GM23338 (cell line): ENCODE measurements around the gene COLEC12. TPM values are rescaled to one million over a fixed set of nuclear protein-coding genes. Genes with fewer than 3 reads are reported as not detected.

Experiments
- ATAC-seq: fragments of 200-7000 bp; cut with Tn5 transposase; 3 replicates; pipeline ENCODE4 v1.9.1; 2020
- DNase-seq: peaks from one replicate; pipeline ENCODE4 v3.0.0-alpha.2; 2015; ENCODE audit warnings: low spot score
- H2AFZ ChIP-seq: fragments of 200-600 bp; sonication (generic); 2 replicates; pipeline ENCODE4 v1.8.0; 2016; ENCODE audit warnings: antibody characterized with exemption, mild to moderate bottlenecking, moderate library complexity
- H3F3A ChIP-seq: fragments of 200-600 bp; sonication (generic); replicated peaks from 2 replicates; pipeline ENCODE4 v1.8.0; 2017; ENCODE audit warnings: antibody characterized with exemption, mixed run types, low read depth
- H3K27ac ChIP-seq: fragments of 200-600 bp; sonication (generic); 2 replicates; pipeline ENCODE4 v1.6.1; 2016; ENCODE audit warnings: low read depth
- H3K27me3 ChIP-seq: fragments of 200-600 bp; sonication (generic); 2 replicates; pipeline ENCODE4 v1.8.0; 2016; ENCODE audit warnings: mild to moderate bottlenecking, mixed run types, moderate library complexity; ENCODE audit not compliant: insufficient read depth
- H3K36me3 ChIP-seq: fragments of 200-600 bp; sonication (generic); 2 replicates; pipeline ENCODE4 v1.8.0; 2016; ENCODE audit warnings: mild to moderate bottlenecking; ENCODE audit not compliant: insufficient read depth
- H3K4me1 ChIP-seq: fragments of 200-600 bp; sonication (generic); 2 replicates; pipeline ENCODE4 v1.8.0; 2016; ENCODE audit warnings: mild to moderate bottlenecking, moderate library complexity; ENCODE audit not compliant: insufficient read depth
- H3K4me2 ChIP-seq: fragments of 200-600 bp; sonication (generic); 2 replicates; pipeline ENCODE4 v1.7.1; 2017; ENCODE audit warnings: mixed run types
- H3K4me3 ChIP-seq: fragments of 200-600 bp; sonication (generic); 2 replicates; pipeline ENCODE4 v1.6.1; 2016; ENCODE audit warnings: mixed run types
- H3K79me2 ChIP-seq: fragments of 200-600 bp; sonication (generic); replicated peaks from 2 replicates; pipeline ENCODE4 v1.8.0; 2017; ENCODE audit warnings: mild to moderate bottlenecking; ENCODE audit not compliant: insufficient read depth
- H3K9me2 ChIP-seq: fragments of 200-600 bp; sonication (generic); 2 replicates; pipeline ENCODE4 v1.8.0; 2017; ENCODE audit not compliant: insufficient read depth
- H4K20me1 ChIP-seq: fragments of 200-600 bp; sonication (generic); replicated peaks from 2 replicates; pipeline ENCODE4 v1.8.0; 2017; ENCODE audit warnings: mild to moderate bottlenecking; ENCODE audit not compliant: insufficient read depth
- H3K27ac Mint-ChIP-seq: 2 replicates; pipeline ENCODE4 v1.8.0; 2020; ENCODE audit warnings: inconsistent platforms, mild to moderate bottlenecking, moderate library complexity, mixed read lengths
- H3K27me3 Mint-ChIP-seq: 3 replicates; pipeline ENCODE4 v1.8.0; 2022; ENCODE audit warnings: low read depth, mild to moderate bottlenecking, moderate library complexity, mixed read lengths, inconsistent platforms; ENCODE audit not compliant: insufficient read depth, poor library complexity
- H3K36me3 Mint-ChIP-seq: 3 replicates; pipeline ENCODE4 v1.8.0; 2021; ENCODE audit warnings: low read depth, mild to moderate bottlenecking, inconsistent platforms, moderate library complexity, mixed read lengths
- H3K4me1 Mint-ChIP-seq: 3 replicates; pipeline ENCODE4 v1.8.0; 2020; ENCODE audit warnings: mild to moderate bottlenecking, inconsistent platforms, mixed read lengths
- H3K4me3 Mint-ChIP-seq: 3 replicates; pipeline ENCODE4 v1.8.0; 2021; ENCODE audit warnings: moderate library complexity, mild to moderate bottlenecking, inconsistent platforms, mixed read lengths
- H3K9me3 Mint-ChIP-seq: 3 replicates; pipeline ENCODE4 v1.8.0; 2020; ENCODE audit warnings: moderate library complexity, mild to moderate bottlenecking, inconsistent platforms, mixed read lengths
- EZH2 ChIP-seq: fragments of 200-600 bp; sonication (generic); IDR thresholded peaks from one replicate; pipeline ENCODE4 v1.8.0; 2017; ENCODE audit warnings: antibody characterized with exemption, mild to moderate bottlenecking, low read depth; ENCODE audit not compliant: unreplicated experiment
- JUNB ChIP-seq: IDR thresholded peaks from one replicate; pipeline ENCODE4 v1.6.1; 2016; ENCODE audit warnings: antibody characterized with exemption; ENCODE audit not compliant: unreplicated experiment
- NANOG ChIP-seq: IDR thresholded peaks from 2 replicates; pipeline ENCODE4 v1.6.1; 2016; ENCODE audit warnings: antibody characterized with exemption, borderline replicate concordance
- STAT1 ChIP-seq: IDR thresholded peaks from one replicate; pipeline ENCODE4 v1.6.1; 2016; ENCODE audit warnings: antibody characterized with exemption; ENCODE audit not compliant: unreplicated experiment
- ZNF114 ChIP-seq: fragments of 250-450 bp; sonication (Bioruptor Pico); IDR thresholded peaks from 2 replicates; pipeline ENCODE4 v1.5.0; 2020; ENCODE audit warnings: mild to moderate bottlenecking, moderate library complexity
- ZNF331 ChIP-seq: fragments of 250-450 bp; sonication (Bioruptor Pico); IDR thresholded peaks from 2 replicates; pipeline ENCODE4 v1.5.0; 2020; ENCODE audit warnings: low read depth, mild to moderate bottlenecking, moderate library complexity
- polyA plus RNA-seq: library from polyadenylated mRNA; unstranded; fragments of >200 nt; fragmentation: Nextera tagmentation; extraction: Ambion mirVana; gene quantifications from 2 replicates; pipeline ENCODE4 v1.2.1, GENCODE V29; 2016
- total RNA-seq: library from RNA; depleted of rRNA; stranded (reverse); fragments of >200 nt; shearing (Covaris generic); gene quantifications from 2 replicates; pipeline ENCODE4 v1.2.3, GENCODE V29; 2014
- TF ChIP-seq, protein P1 (sequence below), 2 experiments: fragments of 200-600 bp in 1 of 2; sonication (generic) in 1 of 2; conservative IDR thresholded peaks; 2 replicates each; pipeline versions ENCODE4 v1.5.1 to v1.6.1; 2016 to 2017; ENCODE audit warnings: antibody characterized with exemption in 2 of 2, low read depth in 2 of 2, mild to moderate bottlenecking in 2 of 2, moderate library complexity in 1 of 2
- TF ChIP-seq, protein P2 (sequence below): fragments of 250-450 bp; sonication (Bioruptor Pico); IDR thresholded peaks from 2 replicates; pipeline ENCODE4 v1.5.0; 2020; ENCODE audit warnings: mild to moderate bottlenecking, moderate library complexity
- TF ChIP-seq, protein P3 (sequence below): IDR thresholded peaks from one replicate; pipeline ENCODE4 v1.6.1; 2018; ENCODE audit warnings: antibody characterized with exemption; ENCODE audit not compliant: unreplicated experiment
- TF ChIP-seq, protein P4 (sequence below): IDR thresholded peaks from 2 replicates; pipeline ENCODE4 v1.6.1; 2016; ENCODE audit warnings: antibody characterized with exemption

The COLEC12 gene
- total and polyA plus RNA-seq, 2 experiments from 2014 or later, result 1.1 to 3.2 TPM

DNA sequence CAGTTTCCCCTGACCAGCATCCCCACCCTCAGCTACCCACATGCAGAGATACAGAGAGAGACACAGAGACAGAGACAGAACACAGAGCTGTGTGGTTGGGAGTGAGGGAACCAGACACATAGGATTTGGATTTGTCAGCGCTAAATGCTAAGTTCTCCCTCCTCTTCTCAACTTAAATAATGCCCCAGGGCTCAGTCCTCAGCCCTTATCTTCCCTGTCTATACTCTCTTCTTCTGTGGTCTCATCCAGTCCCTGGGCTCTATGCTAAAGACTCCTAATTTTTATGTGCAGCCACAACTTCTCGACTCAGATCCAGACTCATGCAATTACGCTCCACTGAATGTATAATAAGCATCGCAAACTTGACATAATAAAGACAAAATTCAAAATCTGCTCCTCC is 47.1 kb downstream of the COLEC12 start:
- Histone ChIP-seq H3F3A (no peaks in the 10 kb centered on the region), H3K27me3 (no peaks in the 10 kb centered on the region), H3K9me2 (no peaks in the 10 kb centered on the region), H4K20me1 (no peaks in the 10 kb centered on the region), H3K36me3 (no peaks in the 10 kb centered on the region), H2AFZ (no peak overlapping the region), H3K79me2 (no peaks in the 10 kb centered on the region), H3K4me3 (no peak overlapping the region), H3K4me2 (no peak overlapping the region), H3K4me1 (0 out of 2 replicates have a peak, but pooled peaks cover 7% of the 10 kb centered on the region), H3K27ac (no peak overlapping the region)
- DNase-seq, result no peak
- Mint-ChIP-seq H3K27ac (no peak overlapping the region), H3K27me3 (peaks cover 2% of the 10 kb centered on the region), H3K4me3 (no peak overlapping the region), H3K4me1 (peaks cover 8% of the 10 kb centered on the region), H3K36me3 (peaks cover 4% of the 10 kb centered on the region; the same call in 1 of the 3 replicates), H3K9me3 (peaks cover 15% of the 10 kb centered on the region)
- TF ChIP-seq, protein P1, sequence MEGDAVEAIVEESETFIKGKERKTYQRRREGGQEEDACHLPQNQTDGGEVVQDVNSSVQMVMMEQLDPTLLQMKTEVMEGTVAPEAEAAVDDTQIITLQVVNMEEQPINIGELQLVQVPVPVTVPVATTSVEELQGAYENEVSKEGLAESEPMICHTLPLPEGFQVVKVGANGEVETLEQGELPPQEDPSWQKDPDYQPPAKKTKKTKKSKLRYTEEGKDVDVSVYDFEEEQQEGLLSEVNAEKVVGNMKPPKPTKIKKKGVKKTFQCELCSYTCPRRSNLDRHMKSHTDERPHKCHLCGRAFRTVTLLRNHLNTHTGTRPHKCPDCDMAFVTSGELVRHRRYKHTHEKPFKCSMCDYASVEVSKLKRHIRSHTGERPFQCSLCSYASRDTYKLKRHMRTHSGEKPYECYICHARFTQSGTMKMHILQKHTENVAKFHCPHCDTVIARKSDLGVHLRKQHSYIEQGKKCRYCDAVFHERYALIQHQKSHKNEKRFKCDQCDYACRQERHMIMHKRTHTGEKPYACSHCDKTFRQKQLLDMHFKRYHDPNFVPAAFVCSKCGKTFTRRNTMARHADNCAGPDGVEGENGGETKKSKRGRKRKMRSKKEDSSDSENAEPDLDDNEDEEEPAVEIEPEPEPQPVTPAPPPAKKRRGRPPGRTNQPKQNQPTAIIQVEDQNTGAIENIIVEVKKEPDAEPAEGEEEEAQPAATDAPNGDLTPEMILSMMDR (conservative IDR thresholded peaks at IDR 0.05; ENCODE audit: low read depth in 2 of 2), result no peak
- TF ChIP-seq ZNF331 (CRISPR knock-in tag) (no peak), EZH2 (no peak), NANOG (no peak), JUNB (no peak), ZNF114 (CRISPR knock-in tag) (no peak), STAT1 (no peak)
- TF ChIP-seq, protein P2, sequence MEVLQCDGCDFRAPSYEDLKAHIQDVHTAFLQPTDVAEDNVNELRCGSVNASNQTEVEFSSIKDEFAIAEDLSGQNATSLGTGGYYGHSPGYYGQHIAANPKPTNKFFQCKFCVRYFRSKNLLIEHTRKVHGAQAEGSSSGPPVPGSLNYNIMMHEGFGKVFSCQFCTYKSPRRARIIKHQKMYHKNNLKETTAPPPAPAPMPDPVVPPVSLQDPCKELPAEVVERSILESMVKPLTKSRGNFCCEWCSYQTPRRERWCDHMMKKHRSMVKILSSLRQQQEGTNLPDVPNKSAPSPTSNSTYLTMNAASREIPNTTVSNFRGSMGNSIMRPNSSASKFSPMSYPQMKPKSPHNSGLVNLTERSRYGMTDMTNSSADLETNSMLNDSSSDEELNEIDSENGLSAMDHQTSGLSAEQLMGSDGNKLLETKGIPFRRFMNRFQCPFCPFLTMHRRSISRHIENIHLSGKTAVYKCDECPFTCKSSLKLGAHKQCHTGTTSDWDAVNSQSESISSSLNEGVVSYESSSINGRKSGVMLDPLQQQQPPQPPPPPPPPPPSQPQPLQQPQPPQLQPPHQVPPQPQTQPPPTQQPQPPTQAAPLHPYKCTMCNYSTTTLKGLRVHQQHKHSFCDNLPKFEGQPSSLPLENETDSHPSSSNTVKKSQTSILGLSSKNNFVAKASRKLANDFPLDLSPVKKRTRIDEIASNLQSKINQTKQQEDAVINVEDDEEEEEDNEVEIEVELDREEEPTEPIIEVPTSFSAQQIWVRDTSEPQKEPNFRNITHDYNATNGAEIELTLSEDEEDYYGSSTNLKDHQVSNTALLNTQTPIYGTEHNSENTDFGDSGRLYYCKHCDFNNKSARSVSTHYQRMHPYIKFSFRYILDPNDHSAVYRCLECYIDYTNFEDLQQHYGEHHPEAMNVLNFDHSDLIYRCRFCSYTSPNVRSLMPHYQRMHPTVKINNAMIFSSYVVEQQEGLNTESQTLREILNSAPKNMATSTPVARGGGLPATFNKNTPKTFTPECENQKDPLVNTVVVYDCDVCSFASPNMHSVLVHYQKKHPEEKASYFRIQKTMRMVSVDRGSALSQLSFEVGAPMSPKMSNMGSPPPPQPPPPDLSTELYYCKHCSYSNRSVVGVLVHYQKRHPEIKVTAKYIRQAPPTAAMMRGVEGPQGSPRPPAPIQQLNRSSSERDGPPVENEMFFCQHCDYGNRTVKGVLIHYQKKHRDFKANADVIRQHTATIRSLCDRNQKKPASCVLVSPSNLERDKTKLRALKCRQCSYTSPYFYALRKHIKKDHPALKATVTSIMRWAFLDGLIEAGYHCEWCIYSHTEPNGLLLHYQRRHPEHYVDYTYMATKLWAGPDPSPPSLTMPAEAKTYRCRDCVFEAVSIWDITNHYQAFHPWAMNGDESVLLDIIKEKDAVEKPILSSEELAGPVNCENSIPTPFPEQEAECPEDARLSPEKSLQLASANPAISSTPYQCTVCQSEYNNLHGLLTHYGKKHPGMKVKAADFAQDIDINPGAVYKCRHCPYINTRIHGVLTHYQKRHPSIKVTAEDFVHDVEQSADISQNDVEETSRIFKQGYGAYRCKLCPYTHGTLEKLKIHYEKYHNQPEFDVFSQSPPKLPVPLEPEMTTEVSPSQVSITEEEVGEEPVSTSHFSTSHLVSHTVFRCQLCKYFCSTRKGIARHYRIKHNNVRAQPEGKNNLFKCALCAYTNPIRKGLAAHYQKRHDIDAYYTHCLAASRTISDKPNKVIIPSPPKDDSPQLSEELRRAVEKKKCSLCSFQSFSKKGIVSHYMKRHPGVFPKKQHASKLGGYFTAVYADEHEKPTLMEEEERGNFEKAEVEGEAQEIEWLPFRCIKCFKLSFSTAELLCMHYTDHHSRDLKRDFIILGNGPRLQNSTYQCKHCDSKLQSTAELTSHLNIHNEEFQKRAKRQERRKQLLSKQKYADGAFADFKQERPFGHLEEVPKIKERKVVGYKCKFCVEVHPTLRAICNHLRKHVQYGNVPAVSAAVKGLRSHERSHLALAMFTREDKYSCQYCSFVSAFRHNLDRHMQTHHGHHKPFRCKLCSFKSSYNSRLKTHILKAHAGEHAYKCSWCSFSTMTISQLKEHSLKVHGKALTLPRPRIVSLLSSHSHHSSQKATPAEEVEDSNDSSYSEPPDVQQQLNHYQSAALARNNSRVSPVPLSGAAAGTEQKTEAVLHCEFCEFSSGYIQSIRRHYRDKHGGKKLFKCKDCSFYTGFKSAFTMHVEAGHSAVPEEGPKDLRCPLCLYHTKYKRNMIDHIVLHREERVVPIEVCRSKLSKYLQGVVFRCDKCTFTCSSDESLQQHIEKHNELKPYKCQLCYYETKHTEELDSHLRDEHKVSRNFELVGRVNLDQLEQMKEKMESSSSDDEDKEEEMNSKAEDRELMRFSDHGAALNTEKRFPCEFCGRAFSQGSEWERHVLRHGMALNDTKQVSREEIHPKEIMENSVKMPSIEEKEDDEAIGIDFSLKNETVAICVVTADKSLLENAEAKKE (CRISPR knock-in tag), result no peak
- TF ChIP-seq, protein P3, sequence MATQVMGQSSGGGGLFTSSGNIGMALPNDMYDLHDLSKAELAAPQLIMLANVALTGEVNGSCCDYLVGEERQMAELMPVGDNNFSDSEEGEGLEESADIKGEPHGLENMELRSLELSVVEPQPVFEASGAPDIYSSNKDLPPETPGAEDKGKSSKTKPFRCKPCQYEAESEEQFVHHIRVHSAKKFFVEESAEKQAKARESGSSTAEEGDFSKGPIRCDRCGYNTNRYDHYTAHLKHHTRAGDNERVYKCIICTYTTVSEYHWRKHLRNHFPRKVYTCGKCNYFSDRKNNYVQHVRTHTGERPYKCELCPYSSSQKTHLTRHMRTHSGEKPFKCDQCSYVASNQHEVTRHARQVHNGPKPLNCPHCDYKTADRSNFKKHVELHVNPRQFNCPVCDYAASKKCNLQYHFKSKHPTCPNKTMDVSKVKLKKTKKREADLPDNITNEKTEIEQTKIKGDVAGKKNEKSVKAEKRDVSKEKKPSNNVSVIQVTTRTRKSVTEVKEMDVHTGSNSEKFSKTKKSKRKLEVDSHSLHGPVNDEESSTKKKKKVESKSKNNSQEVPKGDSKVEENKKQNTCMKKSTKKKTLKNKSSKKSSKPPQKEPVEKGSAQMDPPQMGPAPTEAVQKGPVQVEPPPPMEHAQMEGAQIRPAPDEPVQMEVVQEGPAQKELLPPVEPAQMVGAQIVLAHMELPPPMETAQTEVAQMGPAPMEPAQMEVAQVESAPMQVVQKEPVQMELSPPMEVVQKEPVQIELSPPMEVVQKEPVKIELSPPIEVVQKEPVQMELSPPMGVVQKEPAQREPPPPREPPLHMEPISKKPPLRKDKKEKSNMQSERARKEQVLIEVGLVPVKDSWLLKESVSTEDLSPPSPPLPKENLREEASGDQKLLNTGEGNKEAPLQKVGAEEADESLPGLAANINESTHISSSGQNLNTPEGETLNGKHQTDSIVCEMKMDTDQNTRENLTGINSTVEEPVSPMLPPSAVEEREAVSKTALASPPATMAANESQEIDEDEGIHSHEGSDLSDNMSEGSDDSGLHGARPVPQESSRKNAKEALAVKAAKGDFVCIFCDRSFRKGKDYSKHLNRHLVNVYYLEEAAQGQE, result no peak
- TF ChIP-seq, protein P4, sequence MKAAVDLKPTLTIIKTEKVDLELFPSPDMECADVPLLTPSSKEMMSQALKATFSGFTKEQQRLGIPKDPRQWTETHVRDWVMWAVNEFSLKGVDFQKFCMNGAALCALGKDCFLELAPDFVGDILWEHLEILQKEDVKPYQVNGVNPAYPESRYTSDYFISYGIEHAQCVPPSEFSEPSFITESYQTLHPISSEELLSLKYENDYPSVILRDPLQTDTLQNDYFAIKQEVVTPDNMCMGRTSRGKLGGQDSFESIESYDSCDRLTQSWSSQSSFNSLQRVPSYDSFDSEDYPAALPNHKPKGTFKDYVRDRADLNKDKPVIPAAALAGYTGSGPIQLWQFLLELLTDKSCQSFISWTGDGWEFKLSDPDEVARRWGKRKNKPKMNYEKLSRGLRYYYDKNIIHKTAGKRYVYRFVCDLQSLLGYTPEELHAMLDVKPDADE, result no peak
- no peak for ATAC-seq
